ENCODE measurements around the gene SRC.

SRC gene

GRCh38 chr20:37419774-37420542 lies 74.0 kb downstream of the SRC start:
- no peaks in the 10 kb centered on the region for H3K9me3 ChIP-seq
- H3K4me1 ChIP-seq (ENCODE audit: control insufficient read depth in 1 of 2, insufficient read depth in 1 of 2, low read depth in 1 of 2, low read length in 1 of 2): no peaks in the 10 kb centered on the region
- H3K4me3 ChIP-seq (ENCODE audit: low read depth in 1 of 2, low read length in 1 of 2): no peak overlapping the region
- H3K36me3 ChIP-seq: no peaks in the 10 kb centered on the region
- TF ChIP-seq CTCF (IDR thresholded peaks at IDR 0.05): no peak
- H3K27ac ChIP-seq: no peak overlapping the region
- peaks cover 48% of the 10 kb centered on the region for H3K27me3 ChIP-seq

- H3K4me1 ChIP-seq (ENCODE audit: control insufficient read depth in 1 of 2, insufficient read depth in 1 of 2, low read depth in 1 of 2, low read length in 1 of 2): no peaks in the 10 kb centered on the region
- peaks cover 53% of the 10 kb centered on the region for H3K27me3 ChIP-seq
- H3K36me3 ChIP-seq: no peaks in the 10 kb centered on the region
- H3K9me3 ChIP-seq: no peaks in the 10 kb centered on the region
- TF ChIP-seq CTCF (IDR thresholded peaks at IDR 0.05): no peak
- no peak overlapping the region for H3K4me3 ChIP-seq (ENCODE audit: low read depth in 1 of 2, low read length in 1 of 2)
- H3K27ac ChIP-seq: no peak overlapping the region
Measured at GRCh38 chr20:37420610-37421009, 74.7 kb downstream of the SRC start.

- Histone ChIP-seq H3K27me3 (peaks cover 56% of the 10 kb centered on the region), H3K36me3 (no peaks in the 10 kb centered on the region), H3K4me1 (ENCODE audit: control insufficient read depth in 1 of 2, insufficient read depth in 1 of 2, low read depth in 1 of 2, low read length in 1 of 2) (no peaks in the 10 kb centered on the region), H3K4me3 (ENCODE audit: low read depth in 1 of 2, low read length in 1 of 2) (no peak overlapping the region), H3K9me3 (no peaks in the 10 kb centered on the region), H3K27ac (no peak overlapping the region)
- TF ChIP-seq CTCF (IDR thresholded peaks at IDR 0.05): no peak
Measured at GRCh38 chr20:37421060-37421905, 75.3 kb downstream of the SRC start.

GRCh38 chr20:37421988-37422387 lies 76.0 kb downstream of the SRC start:
- Histone ChIP-seq H3K27ac (no peak overlapping the region), H3K4me1 (ENCODE audit: control insufficient read depth in 1 of 2, insufficient read depth in 1 of 2, low read depth in 1 of 2, low read length in 1 of 2) (no peaks in the 10 kb centered on the region), H3K9me3 (no peaks in the 10 kb centered on the region), H3K27me3 (peaks cover 56% of the 10 kb centered on the region), H3K4me3 (ENCODE audit: low read depth in 1 of 2, low read length in 1 of 2) (no peak overlapping the region), H3K36me3 (no peaks in the 10 kb centered on the region)
- no peak for TF ChIP-seq CTCF (IDR thresholded peaks at IDR 0.05)

GRCh38 chr20:37422791-37423286 lies 76.9 kb downstream of the SRC start:
- H3K9me3 ChIP-seq: no peaks in the 10 kb centered on the region
- no peak overlapping the region for H3K27ac ChIP-seq
- peaks cover 56% of the 10 kb centered on the region for H3K27me3 ChIP-seq
- no peaks in the 10 kb centered on the region for H3K4me1 ChIP-seq (ENCODE audit: control insufficient read depth in 1 of 2, insufficient read depth in 1 of 2, low read depth in 1 of 2, low read length in 1 of 2)
- H3K4me3 ChIP-seq (ENCODE audit: low read depth in 1 of 2, low read length in 1 of 2): no peak overlapping the region
- no peaks in the 10 kb centered on the region for H3K36me3 ChIP-seq
- TF ChIP-seq CTCF (IDR thresholded peaks at IDR 0.05): no peak
